Stimulated activated CD8-positive, alpha-beta memory T cell treated with anti-CD3 and anti-CD28 coated beads, Interleukin-4, amount 100 ng/mL, for 4 hours (primary cell): ENCODE data around the gene ALOX5.
"Not testable (repeated sequence)": the region's sequence is repeated elsewhere in the genome, so short reads cannot be mapped to it uniquely, and the experiment has no call there.

Experiments
- DNase-seq, 2 donors: peaks; one replicate each; pipeline ENCODE4 v3.0.0-alpha.2; 2020; ENCODE audit warnings: low read depth in 2 of 2, low spot score in 1 of 2

The ALOX5 gene

DNA sequence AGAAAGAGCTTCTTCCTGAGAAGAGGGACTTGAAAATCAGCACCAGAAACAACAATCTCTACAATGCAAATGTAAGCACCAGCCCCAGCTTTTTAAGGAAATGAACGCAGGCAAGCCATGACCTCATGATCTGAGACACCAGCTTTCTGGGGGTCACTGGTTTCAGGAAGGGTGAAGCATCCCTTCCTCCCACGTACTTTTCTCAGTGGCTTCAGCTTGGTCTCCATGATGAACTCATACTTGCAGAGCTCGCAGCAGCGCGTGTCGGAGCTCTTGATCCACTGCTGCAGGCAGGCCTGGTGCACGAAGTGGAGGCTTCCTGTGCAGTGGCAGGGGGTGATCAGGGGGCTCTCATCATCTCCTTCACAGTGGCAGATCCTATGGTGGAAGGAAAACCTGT, 87.0 kb downstream of the ALOX5 start:
- DNase-seq = no peak

DNA sequence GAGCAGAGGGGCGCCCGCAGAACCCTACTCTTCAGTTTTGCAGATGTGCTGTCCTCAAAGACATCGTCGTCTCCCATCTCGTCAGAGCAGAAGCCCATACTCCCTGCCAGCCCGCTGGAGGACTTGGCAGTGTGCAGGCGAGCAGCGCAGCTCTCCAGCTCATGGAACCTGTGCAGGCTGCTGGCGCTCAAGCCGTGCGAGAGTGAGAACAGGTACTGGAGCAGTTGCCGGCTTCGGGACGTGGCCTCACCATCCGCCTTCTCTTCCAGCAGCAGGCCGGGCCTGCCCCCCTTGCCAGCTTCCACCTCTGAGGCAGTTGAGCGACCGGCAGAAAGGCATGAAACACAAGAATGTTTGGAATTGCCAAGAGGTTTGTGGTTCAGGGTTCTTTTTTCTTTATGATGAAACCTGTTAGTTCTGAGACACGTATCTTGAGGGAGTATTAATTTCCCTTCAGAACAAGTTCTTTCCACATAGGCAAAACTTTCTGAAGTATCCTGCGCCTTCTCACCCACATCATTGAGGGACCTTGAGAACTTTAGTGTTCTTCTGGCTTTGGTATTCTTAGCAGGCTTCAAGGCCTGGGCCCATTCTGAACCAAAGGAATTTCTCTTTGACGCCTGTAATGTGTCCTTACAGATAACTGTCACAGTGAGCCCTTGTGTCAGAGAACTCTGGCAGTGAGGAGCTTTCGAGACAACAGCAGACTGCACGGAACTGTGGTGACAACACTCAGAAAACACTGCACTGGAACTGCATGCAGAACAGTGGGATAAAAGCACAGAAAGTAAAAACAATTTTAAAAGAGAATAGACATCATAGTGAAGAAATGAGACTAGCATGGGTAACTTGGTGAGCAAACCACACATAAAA, 89.5 kb downstream of the ALOX5 start:
- no peak for DNase-seq

DNA sequence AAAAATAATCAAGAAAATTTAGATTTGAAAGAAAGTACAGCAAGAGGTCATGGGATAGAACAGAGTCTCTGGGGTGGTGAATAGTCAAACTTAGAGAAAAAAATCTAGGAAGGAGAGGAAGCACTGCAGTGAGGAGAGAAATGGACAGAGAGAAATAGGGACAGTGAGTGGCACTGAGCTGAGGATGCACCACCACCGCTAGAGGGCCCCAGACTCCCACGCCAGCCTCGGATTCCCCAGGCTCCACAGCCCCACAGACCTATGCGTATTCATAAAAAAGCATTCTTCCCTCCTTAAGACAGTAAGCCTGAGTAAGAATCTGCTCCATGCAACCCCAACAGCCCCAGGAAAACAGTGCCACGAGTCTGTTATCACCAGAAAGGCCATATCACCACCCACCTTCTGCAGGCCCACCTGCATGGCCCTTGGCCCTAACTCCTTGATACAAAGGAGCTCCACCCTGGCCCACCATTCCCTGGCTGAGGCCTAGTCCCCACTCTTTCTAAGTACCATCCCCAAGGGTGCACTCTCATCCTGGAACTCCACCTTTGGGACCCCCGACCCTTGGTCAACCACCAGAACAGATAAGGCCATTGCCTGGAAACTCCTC, 91.0 kb downstream of the ALOX5 start:
- peak; percentile 28 to 48 for DNase-seq

DNA sequence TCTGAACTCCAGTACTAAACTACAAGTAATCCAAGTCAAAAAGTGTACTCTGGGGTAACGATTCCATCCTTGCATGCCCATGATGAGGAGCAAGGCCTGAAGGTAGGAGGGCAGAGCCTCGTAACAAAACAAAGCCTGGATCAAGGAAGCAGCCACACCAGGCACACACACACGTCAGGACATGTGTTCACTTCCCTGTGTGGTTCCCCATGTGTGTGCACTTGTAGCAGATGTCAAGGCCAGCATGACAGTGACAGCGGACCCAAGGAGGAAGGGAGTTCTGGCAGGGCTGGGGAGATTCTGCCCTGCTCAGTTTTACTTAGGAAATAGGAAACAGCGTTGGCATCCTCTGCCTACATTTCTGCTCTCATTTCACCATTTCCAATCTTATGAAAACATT, 92.8 kb downstream of the ALOX5 start:
- DNase-seq = no peak

DNA sequence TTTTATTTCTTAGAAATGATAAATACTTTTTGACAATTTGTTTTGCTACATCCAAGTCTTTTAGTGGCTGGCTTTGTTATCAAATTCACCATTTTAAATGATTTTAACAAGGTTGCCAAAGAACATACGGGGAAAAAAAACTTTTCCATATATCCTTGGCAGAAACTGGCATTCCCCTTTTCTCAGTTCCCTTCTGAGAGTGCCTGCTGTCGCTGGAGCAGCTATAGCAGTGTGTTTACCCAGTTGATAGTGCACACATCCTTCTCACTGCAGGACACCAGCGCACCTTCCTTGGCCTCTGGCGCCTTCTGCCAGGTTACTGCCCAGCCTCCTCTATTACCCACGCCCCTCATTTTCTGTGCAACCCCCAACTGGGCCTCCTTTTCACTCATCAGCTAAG, 94.1 kb downstream of the ALOX5 start:
- no peak for DNase-seq

DNA sequence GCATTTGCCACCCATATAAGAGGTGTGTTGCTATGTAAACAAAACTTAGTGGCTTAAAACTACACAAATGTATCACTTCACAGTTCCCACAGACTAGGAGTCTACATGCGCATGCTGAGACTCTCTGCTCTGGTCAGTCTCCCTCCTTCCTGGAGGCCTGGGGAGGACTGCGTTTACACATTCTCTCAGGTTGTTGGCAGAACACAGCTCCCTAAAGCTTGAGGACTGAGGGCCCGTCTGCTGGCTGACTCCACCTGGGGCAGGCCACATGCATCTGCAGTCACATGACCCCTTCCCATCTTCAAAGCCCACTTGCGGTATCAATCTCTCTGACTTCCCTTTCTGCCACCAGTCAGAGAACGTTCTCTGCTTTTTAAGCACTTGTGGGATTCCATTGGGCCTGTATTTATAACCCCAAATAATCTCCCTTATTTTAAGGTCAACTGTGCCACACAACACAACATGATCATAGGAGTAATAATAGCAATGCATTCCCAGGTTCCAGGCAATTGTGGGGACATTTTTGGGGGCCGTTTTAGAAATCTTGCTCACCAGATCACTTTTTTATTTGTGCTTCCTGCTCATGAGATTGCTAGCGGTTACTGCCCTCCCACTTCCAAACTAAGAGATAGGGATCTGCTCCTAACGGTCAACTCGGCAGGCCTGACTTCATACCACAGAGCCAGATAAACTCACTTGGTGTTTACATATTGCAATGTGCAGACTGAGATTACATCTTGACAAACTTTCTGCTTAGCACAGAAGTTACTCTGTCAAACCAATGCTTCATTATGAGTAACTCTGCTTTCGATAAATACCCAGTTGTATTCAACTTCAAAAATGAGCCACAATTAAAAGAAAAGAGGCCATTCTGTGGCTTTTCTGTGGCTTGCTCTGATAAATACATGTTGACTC, 96.3 kb downstream of the ALOX5 start:
- no peak for DNase-seq

DNA sequence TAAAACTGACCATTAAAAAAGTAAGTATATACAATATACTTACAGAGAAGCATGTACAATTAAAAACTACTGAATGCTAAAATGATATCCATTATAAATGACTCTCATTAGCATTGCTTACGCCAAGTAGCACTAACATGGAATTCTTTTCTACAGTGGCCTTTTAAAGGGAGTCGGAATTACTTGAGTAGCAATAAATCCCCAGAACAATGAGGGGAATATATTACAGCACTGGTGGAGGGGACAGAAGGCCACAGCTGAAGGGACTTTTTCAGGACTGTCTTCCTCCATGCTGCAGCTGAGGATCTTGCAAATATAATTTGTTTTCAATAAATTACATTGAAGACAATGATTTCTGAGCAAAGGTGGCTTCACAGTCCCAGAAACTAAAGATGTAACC, 97.0 kb downstream of the ALOX5 start:
- DNase-seq = no peak

DNA sequence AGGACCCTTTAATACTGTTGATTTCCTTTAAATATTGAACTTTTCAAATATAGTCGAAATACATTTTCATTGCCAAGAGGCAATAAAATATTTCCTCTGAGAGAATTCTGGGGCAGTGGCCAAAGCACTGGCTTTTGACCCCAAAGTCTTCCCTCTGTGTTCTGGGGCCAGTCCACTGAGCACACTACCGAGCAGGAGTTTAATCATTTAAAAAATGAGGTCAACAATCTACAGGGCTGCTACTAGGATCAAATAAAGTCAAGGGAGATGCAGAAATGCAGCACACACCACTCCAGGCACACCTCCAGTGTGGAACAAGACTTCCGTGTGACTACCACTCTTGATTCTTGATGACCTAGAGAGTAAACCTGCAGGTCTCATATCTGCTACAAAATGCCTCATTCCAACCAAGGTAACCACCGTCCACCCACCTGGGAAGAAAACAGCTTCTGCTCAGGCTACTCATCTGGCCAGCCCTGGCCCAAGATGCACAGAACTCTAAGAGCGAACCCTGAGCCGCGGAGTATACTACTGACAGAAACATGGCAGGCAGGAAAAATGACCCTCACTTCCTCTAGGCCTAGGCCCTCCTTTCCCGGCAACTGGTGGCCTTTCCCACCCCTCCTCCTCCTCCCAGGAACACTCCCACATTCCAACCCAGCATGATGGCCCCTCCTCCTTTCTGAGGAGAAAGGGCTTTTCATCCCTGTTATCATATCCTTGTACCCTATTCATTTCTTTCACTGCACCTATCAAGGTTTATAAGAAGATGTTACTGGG, 97.7 kb downstream of the ALOX5 start:
- DNase-seq = no peak

DNA sequence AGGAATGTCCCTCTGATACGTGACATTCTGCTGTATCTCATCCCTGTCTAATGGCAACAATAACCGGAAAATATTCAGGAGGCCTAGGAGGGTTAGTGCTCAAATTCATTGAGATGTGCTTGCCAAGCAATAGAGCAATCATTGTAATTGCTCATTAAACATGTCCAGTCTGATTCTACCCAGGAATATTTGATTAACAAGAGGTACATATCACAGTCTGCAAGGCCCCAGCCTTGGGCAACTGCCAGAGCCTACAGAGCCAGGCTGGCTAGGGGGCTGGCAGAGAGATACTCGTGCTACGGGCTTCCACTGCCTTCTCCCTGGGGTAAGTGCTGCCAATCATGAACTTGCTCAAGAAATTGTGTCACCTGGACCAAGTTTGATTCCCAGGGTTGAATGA, 99.1 kb downstream of the ALOX5 start:
- no peak for DNase-seq

DNA sequence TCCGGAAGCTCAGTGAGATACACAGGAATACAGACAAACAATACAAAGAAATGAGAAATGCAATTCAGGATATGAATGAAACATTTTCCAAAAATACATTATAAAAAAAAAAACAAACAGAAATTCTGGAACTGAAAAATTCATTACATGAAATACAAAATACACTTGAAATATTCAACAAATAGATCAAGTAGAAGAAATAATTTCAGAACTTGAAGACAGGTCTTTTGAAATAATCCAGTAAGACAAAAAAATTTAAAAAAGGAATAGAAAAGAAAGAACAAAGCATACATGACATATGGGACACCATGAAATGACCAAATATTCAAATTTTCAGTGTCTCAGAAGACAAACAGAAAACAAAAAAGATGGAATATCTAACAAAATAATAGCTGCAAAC, 102.5 kb downstream of the ALOX5 start:
- DNase-seq = no peak

DNA sequence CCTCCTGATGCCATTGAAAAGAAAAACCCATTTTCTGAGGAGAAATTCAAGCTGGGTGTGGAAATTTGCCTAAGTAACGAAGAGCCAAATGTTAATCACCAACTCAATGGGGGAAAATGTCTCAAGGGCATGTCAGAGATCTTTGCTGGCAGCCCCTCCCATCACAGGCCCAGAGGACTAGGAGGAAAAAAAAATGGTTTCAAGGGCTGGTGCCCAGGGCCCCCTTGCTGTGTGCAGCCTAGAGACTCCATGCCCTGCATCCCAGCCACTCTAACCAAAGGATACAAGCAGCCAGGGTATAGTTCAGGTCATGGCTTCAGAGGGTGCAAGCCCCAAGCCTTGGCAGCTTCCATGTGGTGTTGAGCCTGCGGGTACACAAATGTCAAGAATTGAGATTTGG, 106.3 kb downstream of the ALOX5 start:
- no peak for DNase-seq

DNA sequence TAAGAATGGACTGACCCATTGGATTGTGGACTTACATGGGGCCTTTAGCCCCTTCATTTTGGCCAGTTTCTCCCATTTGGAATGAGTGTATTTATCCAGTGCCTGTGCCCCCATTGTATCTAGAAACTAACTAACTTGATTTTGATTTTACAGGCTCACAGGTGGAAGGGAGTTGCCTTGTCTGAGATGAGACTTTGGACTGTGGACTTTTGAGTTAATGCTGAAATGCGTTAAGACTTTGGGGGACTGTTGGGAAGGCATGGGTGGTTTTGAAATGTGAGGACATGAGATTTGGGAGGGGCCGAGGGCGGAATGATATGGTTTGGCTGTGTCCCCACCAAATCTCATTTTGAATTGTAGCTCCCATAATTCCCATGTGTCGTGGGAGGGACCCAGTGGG, 107.1 kb downstream of the ALOX5 start:
- DNase-seq = not testable (repeated sequence)

DNA sequence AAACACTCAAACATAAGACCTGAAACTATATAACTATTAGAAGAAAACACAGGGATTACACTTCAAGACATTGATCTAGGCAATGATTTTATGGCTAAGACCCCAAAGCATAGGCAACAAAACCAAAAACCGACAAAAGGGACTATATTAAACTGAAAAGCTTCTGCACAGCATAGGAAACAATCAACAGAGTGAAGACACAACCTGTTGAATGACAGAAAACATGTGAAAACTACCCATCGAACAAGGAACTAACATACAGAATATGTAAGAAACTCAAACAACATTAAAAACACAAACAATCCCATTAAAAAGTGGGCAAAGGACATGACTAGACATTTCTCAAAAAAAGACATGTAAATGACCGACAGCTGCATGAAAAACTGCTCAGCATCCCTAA, 109.0 kb downstream of the ALOX5 start:
- no peak for DNase-seq

DNA sequence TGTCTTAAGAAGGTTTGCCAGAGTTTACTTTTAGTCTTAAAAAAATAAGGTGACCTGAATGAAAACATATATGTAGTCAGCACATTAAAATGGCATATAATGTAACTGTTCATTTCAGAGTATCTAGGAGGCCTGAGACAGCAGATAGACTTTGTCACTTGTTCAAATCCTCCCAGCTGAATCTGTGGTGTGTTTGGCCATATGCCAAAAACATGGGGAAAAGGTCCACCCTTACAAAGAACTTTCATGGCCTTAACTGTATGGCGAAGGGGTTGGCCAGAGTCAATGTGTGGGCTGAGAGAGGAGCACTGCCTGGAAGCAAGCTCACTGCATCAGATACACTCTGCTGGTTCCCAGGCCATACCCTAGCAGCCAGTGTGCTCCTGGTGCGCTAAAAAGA, 113.7 kb downstream of the ALOX5 start:
- DNase-seq = no peak

DNA sequence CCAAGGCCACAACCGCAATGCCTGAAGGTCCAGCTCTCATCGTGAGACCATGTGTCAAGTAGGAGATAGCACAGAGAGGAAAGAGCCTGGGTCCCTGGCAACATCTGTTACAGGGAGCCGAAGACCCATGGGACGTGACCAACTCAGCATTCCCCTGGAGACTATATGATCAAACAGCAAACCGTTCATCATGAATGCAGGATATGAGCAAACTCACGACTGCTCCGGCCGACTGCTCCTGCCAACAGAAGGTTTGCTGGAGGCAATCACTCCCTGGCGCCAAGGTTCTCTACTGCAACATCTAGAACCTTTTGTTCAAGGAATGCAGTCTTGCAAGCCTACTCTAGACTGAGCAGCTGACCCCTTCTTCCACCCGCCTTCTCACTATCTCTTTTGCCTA, 114.3 kb downstream of the ALOX5 start:
- DNase-seq = no peak

DNA sequence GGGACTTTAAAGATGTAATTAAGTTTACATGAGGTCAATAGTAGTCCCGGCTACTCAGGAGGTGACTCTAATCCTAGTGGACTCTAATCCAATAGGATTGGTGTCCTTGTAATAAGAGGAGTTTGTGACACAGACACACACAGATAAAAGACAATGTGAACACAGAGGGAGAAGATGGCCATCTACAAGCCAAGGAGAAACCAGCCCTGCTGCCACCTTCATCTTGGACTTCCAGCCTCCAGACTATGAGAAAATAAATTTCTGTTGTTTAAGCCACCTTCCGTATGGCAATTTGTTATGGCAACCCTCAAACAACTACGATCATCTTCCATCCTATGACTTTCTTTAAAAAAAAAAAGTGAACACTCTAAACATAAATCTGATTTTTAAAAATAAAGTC, 116.3 kb downstream of the ALOX5 start:
- DNase-seq = no peak

DNA sequence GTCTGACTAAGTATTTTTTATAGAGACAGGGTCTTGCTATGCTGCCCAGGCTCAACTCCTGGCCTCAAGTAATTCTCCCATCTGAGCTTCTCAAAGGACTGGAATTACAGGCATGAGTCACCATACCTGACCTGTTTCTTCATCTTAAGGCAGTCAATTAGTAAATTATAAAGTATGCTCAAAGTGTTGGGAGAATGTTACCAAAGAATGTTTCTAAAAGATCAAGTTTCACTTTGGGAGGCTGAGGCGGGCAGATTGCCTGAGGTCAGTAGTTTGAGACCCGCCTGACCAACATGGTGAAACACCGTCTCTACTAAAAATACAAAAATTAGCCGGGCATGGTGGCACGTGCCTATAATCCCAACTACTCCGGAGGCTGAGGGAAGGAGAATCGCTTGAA, 117.0 kb downstream of the ALOX5 start:
- no peak for DNase-seq
